GM12892 (cell line): Measurements from ENCODE around the gene DTX2. TPM values are rescaled to one million over a fixed set of nuclear protein-coding genes. Genes with fewer than 3 reads are reported as not detected.
A peak's percentile ranks its signal among the peaks of the same experiment; 100 is the strongest.
"Not testable (repeated sequence)": the region's sequence is repeated elsewhere in the genome, so short reads cannot be mapped to it uniquely, and the experiment has no call there.

ENCODE experiments used
- DNase-seq: peaks from one replicate; pipeline ENCODE4 v3.0.0; 2011; ENCODE audit not compliant: insufficient read length
- FAIRE-seq: peaks from 2 replicates; lab custom pipeline; 2011; peaks lifted over from hg19 to GRCh38; lab: Jason Lieb, UNC
- POLR2A ChIP-seq: IDR thresholded peaks from 2 replicates; pipeline ENCODE4 v1.6.1; 2011; ENCODE audit warnings: low read depth, low read length, control low read depth
- POLR2AphosphoS5 ChIP-seq: IDR thresholded peaks from 2 replicates; pipeline ENCODE4 v1.6.1; 2011; ENCODE audit warnings: low read depth, low read length, control low read depth
- TAF1 ChIP-seq: IDR thresholded peaks from 2 replicates; pipeline ENCODE4 v1.6.1; 2011; ENCODE audit warnings: low read depth, mild to moderate bottlenecking, control low read depth, low read length, borderline replicate concordance
- polyA plus RNA-seq: library from polyadenylated mRNA; unstranded; fragments of >200 nt; gene quantifications from one replicate; pipeline ENCODE4 v1.2.1, GENCODE V29; 2012; ENCODE audit warnings: missing spikeins, inconsistent platforms; ENCODE audit not compliant: missing spikeins

Gene DTX2
- 6.8 TPM for polyA plus RNA-seq

DNA sequence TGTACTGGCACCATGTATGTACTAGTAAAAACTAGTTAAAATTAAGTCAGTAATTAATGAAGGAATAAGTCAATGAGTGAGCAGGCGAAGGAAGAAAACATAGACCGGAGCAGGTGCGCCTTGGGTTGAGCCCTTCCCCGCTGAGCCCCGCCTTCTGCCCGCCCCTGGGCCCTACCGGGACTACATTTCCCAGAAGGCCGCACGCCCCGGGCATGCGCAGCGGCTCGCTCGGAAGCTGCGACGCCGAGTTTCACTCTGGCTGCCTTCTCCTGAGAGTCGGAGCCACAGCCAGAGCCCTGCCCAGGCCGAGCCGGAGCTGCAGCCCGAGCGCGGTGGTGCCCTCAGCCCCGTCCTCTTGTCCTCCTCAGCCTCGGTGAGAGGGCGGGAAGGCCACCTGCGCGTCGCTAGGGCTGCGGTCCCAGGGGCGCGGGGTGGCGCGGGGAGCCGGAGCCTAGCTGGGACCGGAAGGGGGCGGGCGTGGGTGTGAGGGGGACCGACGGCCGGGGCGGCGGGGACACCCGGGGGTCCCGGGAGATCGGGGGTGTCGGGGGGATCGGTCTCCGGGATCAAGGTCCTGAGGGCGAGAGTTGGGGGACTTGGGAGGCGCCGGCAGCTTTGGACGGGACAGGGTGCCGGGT is at the start of gene DTX2:
Gene DTX2, plus strand, starts transcription at position 246 of the 638 bp plus-strand sequence. CDS start 18,801 bp downstream, outside the sequence.
- DNase-seq = not testable (repeated sequence)
- FAIRE-seq = peak; percentile 90

- DNase-seq (no peak), FAIRE-seq (no peak)
- no peak for TF ChIP-seq POLR2A
- no peak for TF ChIP-seq POLR2AphosphoS5
These were observed 49.3 kb upstream of the DTX2 start for GRCh38 chr7:76412249-76412648.

DNA sequence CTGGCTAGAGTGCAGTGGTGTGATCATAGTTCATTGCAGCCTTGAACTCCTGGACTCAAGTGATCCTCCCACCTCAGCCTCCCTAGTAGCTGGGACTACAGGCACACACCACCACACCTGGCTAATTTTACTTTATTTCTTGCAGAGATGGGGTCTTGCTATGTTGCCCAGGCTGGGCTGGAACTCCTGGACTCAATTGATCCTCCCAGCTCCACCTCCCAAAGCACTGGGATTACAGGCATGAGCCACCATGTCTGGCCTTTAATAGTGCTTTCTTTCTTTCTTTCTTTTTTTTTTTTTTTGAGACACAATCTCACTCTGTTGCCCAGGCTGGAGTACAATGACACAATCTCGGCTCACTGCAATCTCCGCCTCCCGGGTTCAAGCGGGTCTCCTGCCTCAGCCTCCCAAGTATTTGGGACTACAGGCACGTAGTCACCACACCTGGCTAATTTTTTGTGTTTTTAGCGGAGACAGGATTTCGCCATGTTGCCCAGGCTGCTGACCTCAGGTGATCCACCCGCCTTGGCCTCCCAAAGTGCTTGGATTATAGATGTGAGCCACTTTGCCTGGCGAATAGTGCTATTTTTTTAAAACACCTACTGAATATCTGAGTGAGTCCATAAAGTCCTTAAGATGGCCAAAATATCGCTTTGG is 43.7 kb upstream of the DTX2 start:
- not testable (repeated sequence) for DNase-seq, FAIRE-seq

GRCh38 chr7:76421097-76421496 is 40.4 kb upstream of the DTX2 start:
- not testable (repeated sequence) for FAIRE-seq, DNase-seq

GRCh38 chr7:76423666-76424412 is 37.7 kb upstream of the DTX2 start:
- no peak for FAIRE-seq
- TF ChIP-seq TAF1 (no peak), POLR2A (no peak), POLR2AphosphoS5 (no peak)
- DNase-seq = no peak

GRCh38 chr7:76424413-76425111 is 36.9 kb upstream of the DTX2 start, which contains the start of gene ZP3:
Gene ZP3, plus strand, starts transcription at chr7:76424950. Its CDS starts 15 bp downstream, at chr7:76424965.
- no peak for TF ChIP-seq POLR2AphosphoS5
- no peak for TF ChIP-seq POLR2A
- no peak for TF ChIP-seq TAF1
- FAIRE-seq (no peak), DNase-seq (no peak)

DNA sequence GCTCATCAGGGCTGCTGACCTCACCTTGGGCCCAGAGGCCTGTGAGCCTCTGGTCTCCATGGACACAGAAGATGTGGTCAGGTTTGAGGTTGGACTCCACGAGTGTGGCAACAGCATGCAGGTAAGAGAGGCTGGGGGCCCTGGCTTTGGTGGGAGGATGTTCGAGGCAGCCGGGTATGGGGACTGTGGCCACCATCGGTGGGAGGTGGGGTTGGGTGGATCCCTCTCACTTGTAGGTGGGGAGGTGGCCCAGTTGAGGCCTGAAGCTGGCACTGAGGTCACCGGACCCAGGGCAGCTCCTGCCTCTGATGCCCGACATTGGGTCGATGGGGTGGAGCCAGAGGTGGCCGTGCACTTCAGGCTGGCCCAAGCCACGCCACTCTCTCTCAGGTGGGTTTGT is 36.4 kb upstream of the DTX2 start:
- TF ChIP-seq POLR2AphosphoS5 = no peak
- no peak for TF ChIP-seq POLR2A
- no peak for TF ChIP-seq TAF1

GRCh38 chr7:76425558-76425957 is 36.0 kb upstream of the DTX2 start:
- DNase-seq, FAIRE-seq: not testable (repeated sequence)

More for the DNA sequence above, 36.4 kb upstream of the DTX2 start:
- FAIRE-seq (no peak), DNase-seq (no peak)

DNA sequence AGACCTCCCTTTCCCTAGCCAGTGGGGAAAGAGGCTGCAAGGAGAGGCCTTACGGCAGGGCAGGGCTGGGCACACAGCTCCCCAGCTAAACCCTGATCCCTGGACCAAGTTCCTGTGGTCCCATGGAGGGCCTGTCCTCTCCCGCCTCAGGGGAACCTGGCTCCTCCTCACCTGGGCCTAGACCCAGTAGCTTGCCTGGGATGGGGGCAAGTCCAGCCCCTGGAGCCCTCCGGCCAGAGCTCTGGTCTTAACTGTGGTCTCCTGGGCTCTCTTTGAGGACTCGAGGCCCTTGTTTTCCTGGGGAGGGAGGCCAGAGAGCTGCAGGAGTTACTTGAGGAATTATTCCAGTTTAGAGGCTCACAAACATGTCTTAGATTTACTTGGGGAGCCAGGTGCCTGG is 35.3 kb upstream of the DTX2 start:
- FAIRE-seq = no peak

GRCh38 chr7:76427635-76428034 is 33.9 kb upstream of the DTX2 start:
- no peak for DNase-seq
- TF ChIP-seq POLR2AphosphoS5 = no peak
- TF ChIP-seq TAF1 = no peak
- TF ChIP-seq POLR2A = no peak
- no peak for FAIRE-seq

More for the DNA sequence above, 35.3 kb upstream of the DTX2 start:
- no peak for DNase-seq
- TF ChIP-seq POLR2AphosphoS5 = no peak
- TF ChIP-seq POLR2A = no peak
- TF ChIP-seq TAF1 = no peak

- no peak for DNase-seq
- no peak for TF ChIP-seq POLR2AphosphoS5
- TF ChIP-seq POLR2A = no peak
- TF ChIP-seq TAF1 = no peak
- no peak for FAIRE-seq
These were observed 33.2 kb upstream of the DTX2 start for GRCh38 chr7:76428149-76428823.
